HG03139 (cell line): ENCODE measurements around the gene GPR18.
A peak's percentile ranks its signal among the peaks of the same experiment; 100 is the strongest.
"Not testable (repeated sequence)": the region's sequence is repeated elsewhere in the genome, so short reads cannot be mapped to it uniquely, and the experiment has no call there.

Source experiments
- ATAC-seq: cut with Tn5 transposase; IDR thresholded peaks from one replicate; pipeline ENCODE4 v1.9.1; 2021; ENCODE audit not compliant: unreplicated experiment

The GPR18 gene

DNA sequence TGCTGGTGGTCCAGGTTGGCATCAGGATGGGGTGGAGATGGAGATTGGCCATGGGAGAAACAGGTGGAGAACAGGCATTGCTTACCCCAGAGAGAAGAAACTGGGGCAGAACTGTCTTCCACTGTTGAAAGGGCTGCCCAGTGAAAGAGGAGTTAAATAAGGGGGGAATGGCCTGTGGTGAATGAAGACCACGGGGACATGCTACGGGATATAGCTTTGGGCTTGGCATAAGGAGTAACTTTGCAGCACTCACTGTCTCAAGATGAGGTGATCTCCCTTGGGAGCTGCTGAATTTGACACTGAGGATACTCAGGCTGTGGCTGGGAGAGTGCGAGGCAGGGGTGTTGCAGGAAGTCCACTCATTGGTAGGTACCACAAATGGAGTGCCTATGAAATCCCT lies 10.6 kb upstream of the GPR18 start:
- no peak for ATAC-seq

- no peak for ATAC-seq
Observed at GRCh38 chr13:99267927-99268326, 9.7 kb upstream of the GPR18 start.

- no peak for ATAC-seq
Observed at GRCh38 chr13:99266827-99267226, 8.6 kb upstream of the GPR18 start.

- no peak for ATAC-seq
Observed at GRCh38 chr13:99265821-99266426, 7.7 kb upstream of the GPR18 start.

- no peak for ATAC-seq
Observed at GRCh38 chr13:99265162-99265800, 7.1 kb upstream of the GPR18 start.

DNA sequence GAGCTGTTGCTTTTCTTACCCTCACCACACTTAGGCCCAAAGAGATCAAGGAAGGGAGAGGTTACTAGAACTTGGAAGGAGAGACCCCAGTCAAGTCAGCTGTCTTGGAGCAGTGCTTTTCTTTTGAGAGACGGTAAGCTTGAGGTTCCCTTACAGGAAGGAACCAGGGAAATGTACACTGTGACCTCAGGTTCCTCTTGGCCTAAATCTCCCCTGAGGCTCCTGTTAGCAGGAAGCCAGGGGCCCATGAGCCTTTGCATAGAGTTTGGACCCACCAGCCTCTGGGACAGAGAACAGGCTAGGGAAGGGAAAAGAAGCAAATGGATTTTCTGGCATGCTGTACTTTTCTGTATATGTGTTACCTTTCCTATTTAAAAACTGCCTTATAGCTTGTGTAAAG lies 5.9 kb upstream of the GPR18 start:
- ATAC-seq, result no peak

DNA sequence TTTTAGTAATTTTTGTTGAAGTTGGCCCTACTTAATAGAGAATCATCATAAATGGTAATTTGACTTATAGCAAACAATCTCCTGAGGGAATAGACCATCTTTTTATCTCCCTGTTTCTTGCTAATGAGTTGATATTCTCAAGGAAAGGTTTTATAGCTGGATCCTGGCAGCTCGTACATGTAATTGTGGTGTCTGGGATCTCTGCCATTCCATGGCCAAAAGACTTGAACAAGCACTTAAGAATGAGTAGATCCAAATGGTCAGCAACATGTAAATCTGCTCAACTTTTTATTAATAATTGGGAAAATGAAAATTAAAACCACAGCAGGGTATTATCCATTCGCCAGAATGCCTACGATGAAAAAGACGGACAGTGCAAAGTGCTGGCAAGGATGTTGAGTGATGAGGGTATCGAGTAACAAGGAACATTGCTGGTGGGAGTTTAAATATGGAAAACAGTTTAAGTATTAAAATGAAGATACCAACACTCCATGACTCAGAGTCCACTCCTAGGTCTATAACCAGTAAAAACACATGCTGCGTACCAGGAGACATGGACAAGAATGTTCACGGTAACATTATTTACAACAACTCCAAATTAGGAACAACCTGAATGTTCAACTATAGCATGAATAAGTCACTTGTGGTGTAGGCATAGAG lies 5.1 kb upstream of the GPR18 start:
- ATAC-seq, result no peak

DNA sequence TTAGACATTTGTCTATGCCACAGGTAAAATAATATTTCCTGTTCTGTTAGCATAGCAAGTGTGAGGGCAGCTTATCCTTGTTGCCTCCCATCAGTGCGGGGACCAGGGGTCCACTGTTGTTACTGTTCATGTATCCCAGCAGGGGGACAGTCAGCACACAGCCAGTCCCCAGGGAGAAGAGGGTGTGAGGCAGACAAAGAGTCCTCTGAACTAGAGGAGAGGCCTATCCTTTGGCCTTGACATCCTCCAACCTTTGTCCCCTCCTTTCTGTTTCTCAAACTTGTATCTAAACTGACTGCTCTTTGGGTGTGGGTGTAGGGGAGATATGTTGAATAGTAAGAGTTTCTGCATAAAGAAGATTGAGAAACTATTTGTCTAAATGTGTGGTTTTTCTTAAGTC lies 2.9 kb upstream of the GPR18 start:
- ATAC-seq, result no peak

- no peak for ATAC-seq
Observed at GRCh38 chr13:99260216-99260615, 2.0 kb upstream of the GPR18 start.

DNA sequence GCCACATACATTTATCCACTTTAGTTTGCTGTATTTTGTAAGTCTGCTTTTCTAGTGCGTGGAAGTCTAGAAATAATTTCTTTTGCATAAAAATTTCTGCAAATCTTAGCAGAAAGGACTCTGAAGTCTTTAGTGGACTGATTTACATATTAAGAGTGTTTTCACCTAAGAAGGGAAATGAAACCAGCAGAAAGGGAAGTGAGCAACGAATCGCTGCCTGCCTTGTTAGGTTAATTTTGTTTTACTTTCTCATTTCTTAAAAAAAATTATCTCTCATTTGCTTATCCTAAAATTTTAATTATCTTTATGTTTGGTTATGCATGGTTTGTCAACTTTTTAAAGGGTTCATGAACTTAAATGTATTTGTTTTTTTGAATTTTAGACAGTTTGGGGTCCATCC lies 767 bp upstream of the GPR18 start:
- peak; percentile 58 for ATAC-seq

DNA sequence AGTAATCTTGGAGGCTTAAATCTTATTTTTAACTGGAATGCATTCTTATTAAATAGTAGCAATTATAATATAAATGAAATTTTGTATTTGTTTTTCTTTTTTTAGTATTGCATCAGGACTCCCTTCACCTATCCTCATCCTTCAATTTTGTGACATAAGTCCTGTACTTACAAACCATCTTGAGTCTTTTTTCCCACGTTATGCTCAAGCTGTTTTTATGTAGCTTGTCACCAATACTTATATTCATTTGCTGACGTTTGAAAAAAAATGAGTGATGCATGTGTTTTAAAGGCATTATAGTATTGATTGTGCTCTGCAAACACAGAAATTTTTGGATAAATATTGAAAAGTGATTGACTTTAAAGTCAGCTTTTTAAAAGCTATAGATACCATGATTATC lies 888 bp downstream of the GPR18 start:
- no peak for ATAC-seq

- no peak for ATAC-seq
Observed at GRCh38 chr13:99256709-99257108, 1.5 kb downstream of the GPR18 start.

DNA sequence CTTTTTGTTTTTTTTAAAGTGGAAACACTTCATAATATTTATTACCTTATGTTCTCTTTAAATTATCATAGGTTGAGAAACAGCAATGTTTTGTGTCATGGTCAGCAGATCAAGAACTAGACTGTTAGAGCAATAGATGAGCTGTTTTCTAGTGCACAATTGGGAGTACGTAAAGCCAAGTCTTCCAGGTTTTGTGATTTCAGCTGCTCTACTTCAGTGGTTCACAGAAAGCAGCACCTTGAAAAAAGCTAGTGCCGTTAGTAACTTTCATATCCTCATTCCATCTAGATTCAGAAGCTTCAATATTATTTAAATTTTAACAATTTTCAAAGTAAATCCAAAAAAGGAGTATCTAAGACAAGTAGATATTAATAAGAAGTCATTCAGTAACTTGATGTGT lies 1.9 kb downstream of the GPR18 start:
- no peak for ATAC-seq

DNA sequence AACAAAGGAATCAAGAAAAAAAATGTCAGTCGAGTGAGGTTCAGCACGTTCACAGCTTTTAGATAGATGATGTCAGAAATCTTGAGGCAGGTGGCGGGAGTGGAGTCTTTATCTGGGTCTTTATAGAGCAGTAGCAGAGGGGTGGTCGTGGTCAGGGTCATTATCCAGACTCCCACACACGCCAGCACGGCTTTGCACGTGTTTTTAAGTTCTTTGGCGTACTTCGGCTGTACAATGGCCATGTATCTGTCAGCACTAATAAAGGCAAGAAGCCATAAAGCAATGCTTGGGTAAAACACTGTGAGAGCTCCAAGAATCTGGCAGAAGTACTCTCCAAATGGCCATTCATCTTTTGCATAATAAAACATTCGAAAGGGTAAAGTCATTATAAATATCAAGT lies 2.9 kb downstream of the GPR18 start:
- ATAC-seq, result no peak

GRCh38 chr13:99254830-99255229 lies 3.3 kb downstream of the GPR18 start:
- no peak for ATAC-seq

DNA sequence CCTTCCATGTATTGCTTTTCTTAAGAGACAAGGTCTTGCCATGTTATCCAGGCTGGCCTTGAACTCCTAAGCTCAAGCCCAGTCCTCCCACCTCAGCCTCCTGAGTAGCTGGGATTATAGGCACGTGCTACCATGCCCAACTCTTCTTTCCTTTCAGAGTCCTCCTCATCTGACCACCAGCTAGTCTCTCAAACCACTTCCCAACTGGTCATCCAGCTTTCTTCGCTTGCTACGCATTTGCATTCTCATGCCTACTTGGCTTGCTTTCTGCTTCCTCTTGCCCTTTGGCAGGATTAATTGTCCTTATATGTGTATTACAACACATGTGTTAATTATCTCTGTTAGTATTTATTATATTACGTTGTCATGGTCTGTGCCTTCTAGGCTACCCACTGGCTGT lies 6.3 kb downstream of the GPR18 start:
- ATAC-seq, result no peak

DNA sequence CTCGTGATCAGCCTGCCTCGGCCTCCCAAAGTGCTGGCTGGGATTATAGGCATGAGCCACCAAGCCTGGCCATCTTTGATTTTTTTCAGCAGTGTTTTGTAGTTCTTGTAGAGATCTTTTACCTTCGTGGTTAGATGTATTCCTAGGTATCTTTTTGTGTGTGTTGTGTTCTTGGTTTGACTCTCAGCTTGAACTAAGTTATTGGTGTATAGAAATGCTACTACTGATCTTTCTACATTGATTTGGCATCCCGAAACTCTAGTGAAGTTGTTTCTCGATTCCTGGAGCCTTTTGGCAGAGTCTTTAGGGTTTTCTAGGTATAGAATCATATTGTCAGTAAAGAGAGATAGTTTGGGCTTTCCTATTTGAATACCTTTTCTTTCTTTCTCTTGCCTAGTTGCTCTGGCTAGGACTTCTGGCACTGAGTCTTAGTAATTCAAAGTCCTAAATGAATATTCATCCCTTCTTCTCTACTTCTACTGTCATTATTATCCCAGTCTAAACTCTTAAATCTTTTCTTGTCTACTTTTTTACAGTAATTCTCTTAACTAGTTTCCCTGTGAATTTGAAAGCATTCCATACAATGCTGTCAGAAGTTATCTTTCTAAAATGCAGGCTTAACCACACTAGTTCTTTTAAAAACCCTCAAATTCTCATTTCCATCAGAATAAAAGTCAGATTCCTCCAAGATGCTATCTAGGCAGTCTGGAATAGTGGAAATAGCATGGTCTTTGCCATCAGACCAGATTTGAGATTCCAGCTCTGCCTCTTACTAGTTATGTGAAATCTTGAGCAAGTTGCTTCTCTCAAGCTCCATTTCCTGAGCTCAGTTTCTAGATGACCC lies 7.0 kb downstream of the GPR18 start:
- ATAC-seq, result no peak

GRCh38 chr13:99249606-99250005 lies 8.6 kb downstream of the GPR18 start:
- ATAC-seq, result not testable (repeated sequence)

GRCh38 chr13:99249178-99249577 lies 9.0 kb downstream of the GPR18 start:
- not testable (repeated sequence) for ATAC-seq

DNA sequence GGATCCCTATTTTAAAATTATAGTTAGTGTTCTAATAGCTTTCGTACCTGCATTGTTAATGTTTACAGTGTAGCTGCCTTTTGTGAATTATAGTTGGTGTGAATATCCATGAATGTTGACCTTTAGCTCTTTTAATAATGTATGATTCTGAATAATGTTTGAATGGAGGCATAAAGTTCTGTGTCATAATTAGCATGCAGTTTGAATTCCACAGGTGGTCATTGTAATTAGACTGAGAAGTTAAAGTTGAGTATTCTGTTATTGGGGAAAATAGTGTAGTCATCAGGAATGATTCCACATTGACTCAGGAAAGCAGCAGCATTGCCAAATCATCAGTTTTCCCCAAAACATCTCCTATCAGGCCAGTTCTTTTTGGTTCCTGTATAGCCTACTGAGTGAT lies 12.1 kb downstream of the GPR18 start:
- ATAC-seq, result no peak

GRCh38 chr13:99237981-99238662 lies 20.1 kb downstream of the GPR18 start:
- no peak for ATAC-seq
